ENCODE data around the gene PDE6A. TPM values are rescaled to one million over a fixed set of nuclear protein-coding genes. Genes with fewer than 3 reads are reported as not detected.

PDE6A gene
- polyA plus RNA-seq, 3 donors = 0.01 TPM; not detected in 2

DNA sequence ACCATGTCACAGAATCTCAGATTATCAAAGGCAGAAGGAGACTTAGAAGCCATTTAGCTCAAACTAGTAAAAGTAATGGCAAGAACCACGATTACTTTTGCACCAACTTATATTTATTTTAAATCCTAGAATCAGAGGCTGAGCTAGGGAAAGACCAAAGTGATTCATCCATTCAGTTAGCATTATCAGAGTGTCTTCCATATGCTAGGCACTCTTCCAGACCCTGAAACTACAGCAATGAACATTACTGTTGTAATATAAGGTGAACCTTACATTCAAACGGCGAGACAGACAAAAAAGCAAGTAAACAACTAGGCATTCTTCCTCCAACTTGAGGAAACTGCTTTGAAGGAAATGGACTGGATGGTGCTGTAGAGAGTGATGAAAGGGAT is 7.9 kb downstream of the PDE6A start:
- no peaks in the 10 kb centered on the region for H3K79me2 ChIP-seq (ENCODE audit: insufficient read depth, low read length)
- no peak overlapping the region for H3K4me3 Mint-ChIP-seq
- no peak for TF ChIP-seq CTCF (IDR thresholded peaks at IDR 0.05)
- H3K9me3 Mint-ChIP-seq = no peaks in the 10 kb centered on the region
- H2AFZ ChIP-seq (ENCODE audit: insufficient read depth, low read depth, low read length, poor library complexity, severe bottlenecking) = no peak overlapping the region
- WGBS (ENCODE audit: insufficient coverage) = no CpG with 5 or more reads among the region's 3 CpGs
- peaks cover 0 to 2% (median 1%) of the 10 kb centered on the region in 3 donors for H3K27me3 Mint-ChIP-seq (ENCODE audit: low read depth in 3 of 3)
- no peak overlapping the region for H3K9ac ChIP-seq (ENCODE audit: insufficient read depth, low read length, poor library complexity, severe bottlenecking)
- peak overlapping the region in 4 of 7 donors; percentile 8 to 94 (median 26) for H3K27ac Mint-ChIP-seq
- no peak overlapping the region for H3K4me2 ChIP-seq (replicated peaks; ENCODE audit: extremely low read depth, low read length, poor library complexity, severe bottlenecking)
- no peak for DNase-seq
- no peaks in the 10 kb centered on the region for H3K36me3 ChIP-seq (replicated peaks in 1 of 2; ENCODE audit: control insufficient read depth in 1 of 2, insufficient read depth in 2 of 2, low read length in 2 of 2)
- H3K4me1 Mint-ChIP-seq = peaks cover 51% of the 10 kb centered on the region
- no peaks in the 10 kb centered on the region for H4K20me1 ChIP-seq (ENCODE audit: insufficient read depth, low read length)
- H3K4me1 ChIP-seq (ENCODE audit: control insufficient read depth in 1 of 2, insufficient read depth in 2 of 2, low read length in 2 of 2) = peaks cover 41 to 46% of the 10 kb centered on the region in 2 donors
- H3K27me3 ChIP-seq (ENCODE audit: control insufficient read depth in 2 of 2, insufficient read depth in 2 of 2, low read length in 2 of 2) = no peaks in the 10 kb centered on the region
- no peak overlapping the region for H3K4me3 ChIP-seq (replicated peaks in 1 of 3; ENCODE audit: low read depth in 2 of 3, low read length in 3 of 3)
- H3K36me3 Mint-ChIP-seq = no peaks in the 10 kb centered on the region
- no peaks in the 10 kb centered on the region for H3K9me3 ChIP-seq (replicated peaks in 1 of 2; ENCODE audit: control insufficient read depth in 1 of 2, insufficient read depth in 1 of 2, low read length in 2 of 2)
- no peak overlapping the region for H3K27ac ChIP-seq (ENCODE audit: low read depth in 1 of 2, low read length in 2 of 2)
- intact Hi-C loops (cut with micrococcal nuclease) = no loop called here

DNA sequence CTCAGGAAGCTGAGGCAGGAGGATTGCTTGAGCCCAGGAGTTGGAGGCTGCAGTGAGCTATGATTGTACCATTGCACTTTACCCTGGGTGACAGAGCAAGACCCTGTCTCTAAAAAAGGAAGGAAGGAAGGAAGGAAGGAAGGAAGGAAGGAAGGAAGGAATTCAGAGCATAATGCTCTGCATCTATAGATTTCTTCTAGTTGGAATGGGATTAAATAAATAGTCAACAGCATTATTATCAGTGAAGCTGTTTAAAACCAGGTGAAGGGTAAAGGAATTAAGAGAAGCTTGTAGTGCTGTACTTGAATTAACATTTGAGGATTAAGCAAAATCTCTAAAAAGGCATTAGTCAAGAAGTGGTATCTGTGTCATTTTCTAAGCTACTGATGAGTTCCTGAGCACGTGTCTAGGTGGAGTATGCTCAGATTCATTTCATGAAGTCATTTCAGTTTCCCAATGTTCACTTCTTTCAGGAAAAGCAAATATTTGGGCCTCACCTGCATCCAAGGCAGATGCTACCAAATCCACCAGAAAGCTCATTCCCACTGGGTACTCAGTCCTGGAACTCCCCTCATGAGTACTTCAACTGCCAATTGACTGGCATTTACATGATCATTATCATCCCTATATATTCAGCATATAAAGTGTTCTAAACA is 8.4 kb downstream of the PDE6A start:
- H3K4me1 Mint-ChIP-seq = peaks cover 46% of the 10 kb centered on the region
- no peaks in the 10 kb centered on the region for H3K79me2 ChIP-seq (ENCODE audit: insufficient read depth, low read length)
- H3K27me3 Mint-ChIP-seq (ENCODE audit: low read depth in 3 of 3) = peaks cover 0 to 3% (median 1%) of the 10 kb centered on the region in 3 donors
- no peak for DNase-seq
- no peak overlapping the region for H3K9ac ChIP-seq (ENCODE audit: insufficient read depth, low read length, poor library complexity, severe bottlenecking)
- H3K4me3 ChIP-seq (replicated peaks in 1 of 3; ENCODE audit: low read depth in 2 of 3, low read length in 3 of 3) = no peak overlapping the region
- no peak overlapping the region for H3K4me3 Mint-ChIP-seq
- no peaks in the 10 kb centered on the region for H3K27me3 ChIP-seq (ENCODE audit: control insufficient read depth in 2 of 2, insufficient read depth in 2 of 2, low read length in 2 of 2)
- H2AFZ ChIP-seq (ENCODE audit: insufficient read depth, low read depth, low read length, poor library complexity, severe bottlenecking) = no peak overlapping the region
- no peaks in the 10 kb centered on the region for H3K9me3 ChIP-seq (replicated peaks in 1 of 2; ENCODE audit: control insufficient read depth in 1 of 2, insufficient read depth in 1 of 2, low read length in 2 of 2)
- no peaks in the 10 kb centered on the region for H4K20me1 ChIP-seq (ENCODE audit: insufficient read depth, low read length)
- peak overlapping the region in 2 of 7 donors; percentile 50 to 56 for H3K27ac Mint-ChIP-seq
- TF ChIP-seq CTCF (IDR thresholded peaks at IDR 0.05) = no peak
- H3K36me3 ChIP-seq (replicated peaks in 1 of 2; ENCODE audit: control insufficient read depth in 1 of 2, insufficient read depth in 2 of 2, low read length in 2 of 2) = no peaks in the 10 kb centered on the region
- H3K27ac ChIP-seq (ENCODE audit: low read depth in 1 of 2, low read length in 2 of 2) = no peak overlapping the region
- intact Hi-C loops (cut with micrococcal nuclease) = no loop called here
- H3K4me1 ChIP-seq (ENCODE audit: control insufficient read depth in 1 of 2, insufficient read depth in 2 of 2, low read length in 2 of 2) = peaks cover 35 to 41% of the 10 kb centered on the region in 2 donors
- no peaks in the 10 kb centered on the region for H3K9me3 Mint-ChIP-seq
- no peak overlapping the region for H3K4me2 ChIP-seq (replicated peaks; ENCODE audit: extremely low read depth, low read length, poor library complexity, severe bottlenecking)
- WGBS (ENCODE audit: insufficient coverage) = no CpG with 5 or more reads among the region's 1 CpG
- H3K36me3 Mint-ChIP-seq = no peaks in the 10 kb centered on the region

Data from CD14-positive monocyte (primary cell).